Heart left ventricle (tissue), 13 donors: ENCODE measurements around the gene PHAF1.

Experiments
- POLR2A ChIP-seq, 2 donors: fragments of 450-650 bp; IDR thresholded peaks; one replicate each; pipeline ENCODE4 v1.6.1; 2017; ENCODE audit warnings: antibody characterized with exemption in 2 of 2, mild to moderate bottlenecking in 2 of 2, moderate library complexity in 2 of 2
- TF ChIP-seq, protein P1 (sequence below), 12 donors: fragments of 200-600 bp; sonication (generic) in 4 of 12; IDR thresholded peaks; one replicate each; pipeline versions ENCODE4 v1.5.0 to v1.8.0; 2018 to 2022; ENCODE audit warnings: antibody characterized with exemption in 12 of 12, mild to moderate bottlenecking in 5 of 12
- donor health status: ischemic (EF 13 %, LVEDD 7.1; RV severe dilation, severe dysfunction).
- donor health status: DM: no; HTN: yes; CAD: no.
- donor health status: DM: no; HTN: no; CAD: no.
- donor health status: ischemic (EF 25% LVEDD 6.9; RV normal size, moderate dysfunction).
- donor health status: ischemic (EF 25% LVEDD 5.7; RV mildly dilated, moderate dysfunction).
- donor health status: ischemic (EF 35%, LVEDD 5.7; RV mildly dilated, moderate dysfunction).
- donor health status: nonischemic (EF 11% LVEDD 7.7; RV severe dilation, severe dysfunction).
- donor health status: DM: yes; HTN: yes; CAD: no.
- donor health status: PGD.
- donor health status: ischemic (EF 29% LVEDD 5.4; RV normal size, mild dysfunction).
- donor health status: nonischemic (EF 23%, LVEDD 6.1; RV moderate dilation, normal function).

DNA sequence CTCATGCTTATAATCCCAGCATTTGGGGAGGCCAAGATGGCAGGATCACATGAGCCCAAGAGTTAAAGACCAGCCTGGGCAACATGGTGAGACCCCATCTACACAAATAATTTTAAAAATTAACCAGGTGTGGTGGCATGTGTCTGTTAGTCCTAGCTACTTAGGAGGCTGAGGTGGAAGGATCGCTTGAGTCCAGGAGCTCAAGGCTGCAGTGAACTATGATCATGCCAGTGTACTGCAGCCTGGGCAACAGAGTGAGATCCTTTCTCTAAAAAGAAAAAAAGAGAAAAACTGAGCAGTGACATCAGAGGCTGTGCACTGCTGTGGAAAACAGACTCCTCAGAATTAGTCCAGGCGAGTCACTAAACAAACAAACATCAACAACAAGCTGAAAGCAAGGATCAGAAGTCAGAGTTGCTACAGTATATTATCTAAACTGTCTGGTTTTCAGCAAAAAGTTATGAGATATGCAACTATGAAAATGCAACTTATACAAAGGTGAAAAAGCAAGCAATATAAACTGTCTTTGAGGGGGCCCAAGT, 41.5 kb upstream of the PHAF1 start:
- no peak for TF ChIP-seq POLR2A (IDR thresholded peaks at IDR 0.05)
- TF ChIP-seq, protein P1, sequence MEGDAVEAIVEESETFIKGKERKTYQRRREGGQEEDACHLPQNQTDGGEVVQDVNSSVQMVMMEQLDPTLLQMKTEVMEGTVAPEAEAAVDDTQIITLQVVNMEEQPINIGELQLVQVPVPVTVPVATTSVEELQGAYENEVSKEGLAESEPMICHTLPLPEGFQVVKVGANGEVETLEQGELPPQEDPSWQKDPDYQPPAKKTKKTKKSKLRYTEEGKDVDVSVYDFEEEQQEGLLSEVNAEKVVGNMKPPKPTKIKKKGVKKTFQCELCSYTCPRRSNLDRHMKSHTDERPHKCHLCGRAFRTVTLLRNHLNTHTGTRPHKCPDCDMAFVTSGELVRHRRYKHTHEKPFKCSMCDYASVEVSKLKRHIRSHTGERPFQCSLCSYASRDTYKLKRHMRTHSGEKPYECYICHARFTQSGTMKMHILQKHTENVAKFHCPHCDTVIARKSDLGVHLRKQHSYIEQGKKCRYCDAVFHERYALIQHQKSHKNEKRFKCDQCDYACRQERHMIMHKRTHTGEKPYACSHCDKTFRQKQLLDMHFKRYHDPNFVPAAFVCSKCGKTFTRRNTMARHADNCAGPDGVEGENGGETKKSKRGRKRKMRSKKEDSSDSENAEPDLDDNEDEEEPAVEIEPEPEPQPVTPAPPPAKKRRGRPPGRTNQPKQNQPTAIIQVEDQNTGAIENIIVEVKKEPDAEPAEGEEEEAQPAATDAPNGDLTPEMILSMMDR (IDR thresholded peaks at IDR 0.05) = no peak
